GM19238 (cell line): ENCODE data around the gene EIF2S3.
"Not testable (repeated sequence)": the region's sequence is repeated elsewhere in the genome, so short reads cannot be mapped to it uniquely, and the experiment has no call there.

Experiments used
- DNase-seq: peaks from one replicate; pipeline ENCODE4 v3.0.0; 2011; ENCODE audit warnings: low spot score; ENCODE audit not compliant: insufficient read length

The EIF2S3 gene

GRCh38 chrX:24049643-24050042 is 5.1 kb upstream of the EIF2S3 start:
- not testable (repeated sequence) for DNase-seq

- not testable (repeated sequence) for DNase-seq
These were observed 4.0 kb upstream of the EIF2S3 start for GRCh38 chrX:24050522-24051318.

- DNase-seq, result no peak
These were observed 244 bp downstream of the EIF2S3 start for GRCh38 chrX:24055043-24055356.

GRCh38 chrX:24063488-24063887 is 8.7 kb downstream of the EIF2S3 start:
- no peak for DNase-seq

GRCh38 chrX:24069877-24070276 is 15.1 kb downstream of the EIF2S3 start:
- DNase-seq, result no peak

- no peak for DNase-seq
These were observed 24.7 kb downstream of the EIF2S3 start for GRCh38 chrX:24079411-24079810.

- not testable (repeated sequence) for DNase-seq
These were observed 25.5 kb downstream of the EIF2S3 start for GRCh38 chrX:24080245-24080644.

- DNase-seq, result no peak
These were observed 25.9 kb downstream of the EIF2S3 start for GRCh38 chrX:24080704-24081103.

- no peak for DNase-seq
These were observed 27.0 kb downstream of the EIF2S3 start for GRCh38 chrX:24081661-24082154.

- DNase-seq, result no peak
These were observed 27.7 kb downstream of the EIF2S3 start for GRCh38 chrX:24082447-24082846.

- DNase-seq, result no peak
These were observed 30.3 kb downstream of the EIF2S3 start for GRCh38 chrX:24085101-24085500.

- DNase-seq, result no peak
These were observed 35.8 kb downstream of the EIF2S3 start for GRCh38 chrX:24090300-24091200.

- no peak for DNase-seq
These were observed 39.0 kb downstream of the EIF2S3 start for GRCh38 chrX:24093746-24094145.

- no peak for DNase-seq
These were observed 43.0 kb downstream of the EIF2S3 start for GRCh38 chrX:24097741-24098260.

- DNase-seq, result no peak
These were observed 44.2 kb downstream of the EIF2S3 start for GRCh38 chrX:24098932-24099331.

GRCh38 chrX:24099394-24099793 is 44.6 kb downstream of the EIF2S3 start:
- no peak for DNase-seq

- DNase-seq, result no peak
These were observed 46.0 kb downstream of the EIF2S3 start for GRCh38 chrX:24100713-24101112.

GRCh38 chrX:24110069-24110468 is 55.3 kb downstream of the EIF2S3 start:
- no peak for DNase-seq

- DNase-seq, result no peak
These were observed 58.4 kb downstream of the EIF2S3 start for GRCh38 chrX:24113181-24113580.

- DNase-seq, result no peak
These were observed 62.5 kb downstream of the EIF2S3 start for GRCh38 chrX:24117258-24117657.

GRCh38 chrX:24124244-24124799 is 69.6 kb downstream of the EIF2S3 start:
- DNase-seq, result no peak
